Activated naive CD4-positive, alpha-beta T cell treated with anti-CD3 and anti-CD28 coated beads, Interleukin-2, amount 50 U/mL, for 72 hours (primary cell): ENCODE results near the gene SMKR1. TPM values are rescaled to one million over a fixed set of nuclear protein-coding genes. Genes with fewer than 3 reads are reported as not detected.

ENCODE experiments used
- ATAC-seq, 2 donors: fragments of 150-1000 bp; cut with Tn5 transposase; 2 replicates each; pipeline ENCODE4 v1.10.0; 2021; ENCODE audit warnings: mild to moderate bottlenecking in 2 of 2, moderate library complexity in 2 of 2
- DNase-seq, 2 donors: peaks; one replicate each; pipeline ENCODE4 v3.0.0; 2021 to 2022; ENCODE audit warnings: low spot score in 2 of 2
- H3K27ac Mint-ChIP-seq, 2 donors: one replicate each; pipeline ENCODE4 v1.8.0; 2022; ENCODE audit warnings: mild to moderate bottlenecking in 2 of 2, mixed read lengths in 2 of 2
- H3K36me3 Mint-ChIP-seq, 2 donors: one replicate each; pipeline ENCODE4 v1.8.0; 2022; ENCODE audit warnings: mixed read lengths in 2 of 2
- H3K9me3 Mint-ChIP-seq, 2 donors: one replicate each; pipeline ENCODE4 v1.8.0; 2022; ENCODE audit warnings: mixed read lengths in 2 of 2
- total RNA-seq, 2 donors: library from RNA; stranded (reverse); gene quantifications; one replicate each; pipeline ENCODE4 v1.2.3, GENCODE V29; 2022

SMKR1 gene
- total RNA-seq, 2 donors from 2014 or later, result 1.0 to 1.7 TPM

DNA sequence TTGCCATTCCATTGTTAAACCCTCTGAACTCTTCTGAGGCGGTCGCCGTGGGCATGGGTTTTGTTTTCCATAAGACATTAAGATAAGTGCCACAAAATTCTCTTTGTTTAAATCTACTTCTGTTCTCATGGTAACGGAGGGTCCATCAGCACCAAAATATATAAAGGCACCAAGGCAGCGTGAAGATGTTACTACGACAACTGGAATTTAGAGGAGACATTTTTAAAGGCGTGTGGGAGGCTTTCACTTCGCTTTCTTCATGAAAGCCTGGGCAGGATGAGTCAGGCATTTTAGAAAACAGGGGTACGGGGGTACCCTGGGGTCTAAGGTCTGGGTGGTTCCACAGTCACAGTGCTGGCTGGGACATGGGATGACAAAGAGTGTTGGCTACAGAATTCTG, 34.0 kb downstream of the SMKR1 start:
- no peak for DNase-seq
- peak overlapping the region in 1 of 2 donors; percentile 58 for H3K27ac Mint-ChIP-seq
- no peaks in the 10 kb centered on the region for H3K36me3 Mint-ChIP-seq
- H3K9me3 Mint-ChIP-seq, result no peaks in the 10 kb centered on the region
- peak in 1 of 2 donors; percentile 77 for ATAC-seq

GRCh38 chr7:129538790-129539189, 36.5 kb downstream of the SMKR1 start:
- Mint-ChIP-seq H3K9me3 (no peaks in the 10 kb centered on the region), H3K36me3 (no peaks in the 10 kb centered on the region), H3K27ac (no peak overlapping the region)
- ATAC-seq, result no peak
- DNase-seq, result no peak

- no peaks in the 10 kb centered on the region for H3K36me3 Mint-ChIP-seq
- ATAC-seq, result no peak
- no peak overlapping the region for H3K27ac Mint-ChIP-seq
- DNase-seq, result no peak
- H3K9me3 Mint-ChIP-seq, result no peaks in the 10 kb centered on the region
Observed at GRCh38 chr7:129540340-129540739, 38.0 kb downstream of the SMKR1 start.

GRCh38 chr7:129544700-129545099, 42.4 kb downstream of the SMKR1 start:
- Mint-ChIP-seq H3K9me3 (no peaks in the 10 kb centered on the region), H3K27ac (no peak overlapping the region), H3K36me3 (no peaks in the 10 kb centered on the region)
- DNase-seq, result no peak
- no peak for ATAC-seq

DNA sequence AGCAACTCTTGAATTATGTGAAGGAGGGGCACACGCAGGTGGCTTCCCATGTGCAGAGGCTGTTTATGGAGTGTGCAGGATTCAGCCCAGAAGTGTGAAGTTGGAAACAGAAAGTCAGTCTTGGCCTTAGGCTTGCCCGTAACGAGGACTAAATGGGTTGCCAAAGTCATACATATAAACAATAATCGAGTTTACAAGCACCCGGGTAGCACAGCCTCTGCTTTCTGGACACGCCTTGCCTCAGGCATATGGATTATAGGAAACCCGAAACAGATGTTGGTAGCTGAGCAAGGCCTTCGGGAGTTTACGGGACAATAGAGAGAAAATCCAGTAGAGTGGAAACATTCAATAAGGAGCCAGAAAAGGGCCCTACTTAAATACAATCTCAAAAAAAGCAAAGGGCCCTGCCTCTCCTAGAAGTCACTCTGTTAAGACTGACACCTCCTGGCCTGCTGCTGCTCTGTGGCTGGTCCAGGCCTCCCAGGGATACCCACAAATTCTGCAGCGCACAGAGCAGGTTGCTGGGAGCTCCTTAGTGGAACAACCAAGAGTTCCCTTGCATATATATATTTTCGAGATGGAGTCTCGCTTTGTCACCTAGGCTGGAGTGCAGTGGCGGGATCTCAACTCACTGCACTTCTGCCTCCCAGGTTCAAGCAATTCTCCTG, 48.5 kb downstream of the SMKR1 start:
- Mint-ChIP-seq H3K27ac (no peak overlapping the region), H3K36me3 (no peaks in the 10 kb centered on the region), H3K9me3 (no peaks in the 10 kb centered on the region)
- no peak for DNase-seq
- no peak for ATAC-seq

GRCh38 chr7:129553899-129554461, 51.6 kb downstream of the SMKR1 start:
- no peaks in the 10 kb centered on the region for H3K9me3 Mint-ChIP-seq
- no peaks in the 10 kb centered on the region for H3K36me3 Mint-ChIP-seq
- ATAC-seq, result peak; percentile 99 to 100
- DNase-seq, result peak in 1 of 2 donors; percentile 45
- no peak overlapping the region for H3K27ac Mint-ChIP-seq

- H3K27ac Mint-ChIP-seq, result no peak overlapping the region
- DNase-seq (no peak), ATAC-seq (no peak)
- no peaks in the 10 kb centered on the region for H3K9me3 Mint-ChIP-seq
- H3K36me3 Mint-ChIP-seq, result no peaks in the 10 kb centered on the region
Observed at GRCh38 chr7:129556607-129557133, 54.3 kb downstream of the SMKR1 start.

DNA sequence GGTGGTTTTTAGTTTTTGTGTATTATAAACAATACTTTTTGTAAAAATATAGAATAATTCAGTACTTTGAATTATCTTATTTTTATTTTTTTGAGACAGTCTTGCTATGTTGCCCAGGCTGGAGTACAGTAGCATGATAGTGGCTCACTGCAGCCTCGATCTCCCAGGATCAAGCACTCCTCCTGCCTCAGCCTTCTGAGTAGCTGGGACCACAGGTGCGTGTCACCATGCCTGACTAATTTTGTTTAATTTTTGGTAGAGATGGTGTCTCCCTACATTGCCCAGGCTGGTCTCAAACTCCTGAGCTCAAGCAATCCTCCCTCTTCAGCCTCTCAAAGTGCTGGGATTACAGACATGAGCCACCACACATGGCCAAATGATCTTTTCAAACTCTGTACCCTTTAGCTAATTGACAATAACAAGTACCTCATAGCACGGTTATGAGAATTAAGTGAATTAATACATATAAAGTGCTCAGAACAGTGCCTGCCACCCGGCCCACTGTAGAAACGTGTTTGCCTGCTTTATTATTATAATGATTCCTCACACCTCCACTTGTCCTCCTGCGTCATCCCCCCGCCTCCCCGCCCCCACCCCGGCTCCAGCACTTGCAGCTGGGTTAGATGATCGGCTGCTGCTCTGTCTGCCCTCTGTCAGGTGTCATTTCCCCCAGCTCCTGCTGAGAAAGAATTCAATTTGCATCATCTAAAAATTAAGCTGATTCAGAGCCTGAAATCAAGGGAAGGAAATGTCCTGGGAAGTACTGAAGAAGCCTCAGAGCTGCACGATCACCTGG, 55.6 kb downstream of the SMKR1 start:
- Mint-ChIP-seq H3K27ac (no peak overlapping the region), H3K36me3 (no peaks in the 10 kb centered on the region), H3K9me3 (no peaks in the 10 kb centered on the region)
- DNase-seq, result no peak
- ATAC-seq, result no peak

GRCh38 chr7:129559564-129559963, 57.2 kb downstream of the SMKR1 start:
- no peaks in the 10 kb centered on the region for H3K9me3 Mint-ChIP-seq
- H3K27ac Mint-ChIP-seq, result no peak overlapping the region
- no peaks in the 10 kb centered on the region for H3K36me3 Mint-ChIP-seq
- ATAC-seq (no peak), DNase-seq (no peak)

- Mint-ChIP-seq H3K27ac (no peak overlapping the region), H3K9me3 (no peaks in the 10 kb centered on the region)
- no peak for ATAC-seq
Observed at GRCh38 chr7:129560831-129561230, 58.5 kb downstream of the SMKR1 start.

GRCh38 chr7:129561677-129562359, 59.5 kb downstream of the SMKR1 start:
- Mint-ChIP-seq H3K9me3 (no peaks in the 10 kb centered on the region), H3K27ac (no peak overlapping the region), H3K36me3 (peaks cover under 1% of the 10 kb centered on the region in 2 donors)
- no peak for ATAC-seq
- DNase-seq, result no peak

More at GRCh38 chr7:129560831-129561230, 58.5 kb downstream of the SMKR1 start:
- no peaks in the 10 kb centered on the region for H3K36me3 Mint-ChIP-seq
- DNase-seq, result no peak

Other genes with a start within 250 kb of the SMKR1 start
- gene STRIP2, start 68.1 kb upstream of the SMKR1 start, total RNA-seq, result 100 to 1,000 TPM in 1 of 2 donors, 10 to 100 TPM in 1; 49.2 to 120 TPM
- 10 to 100 TPM; 15.6 to 21.7 TPM for gene NRF1, start 109.2 kb downstream of the SMKR1 start, total RNA-seq